Stomach smooth muscle (tissue), 2 donors: ENCODE results near the gene NIT2.

ENCODE experiments used
- H3K27ac ChIP-seq: one replicate; pipeline ENCODE4 v1.7.0; 2013; ENCODE audit warnings: mild to moderate bottlenecking, low read length, inconsistent platforms
- H3K27me3 ChIP-seq, 2 donors: one replicate each; pipeline ENCODE4 v1.7.0; 2013; ENCODE audit warnings: low read length in 2 of 2; ENCODE audit not compliant: insufficient read depth in 2 of 2, control insufficient read depth in 1 of 2
- H3K36me3 ChIP-seq, 2 donors: one replicate each; pipeline ENCODE4 v1.7.0; 2013; ENCODE audit warnings: low read length in 2 of 2; ENCODE audit not compliant: control insufficient read depth in 2 of 2, insufficient read depth in 2 of 2
- H3K4me1 ChIP-seq: one replicate; pipeline ENCODE4 v1.7.0; 2013; ENCODE audit warnings: low read length; ENCODE audit not compliant: control insufficient read depth, insufficient read depth
- H3K4me3 ChIP-seq, 2 donors: one replicate each; pipeline ENCODE4 v1.7.0; 2013; ENCODE audit warnings: low read length in 2 of 2
- H3K9ac ChIP-seq, 2 donors: one replicate each; pipeline ENCODE4 v1.7.0; 2013; ENCODE audit warnings: low read length in 2 of 2, mild to moderate bottlenecking in 1 of 2
- H3K9me3 ChIP-seq, 2 donors: one replicate each; pipeline ENCODE4 v1.7.0; 2013; ENCODE audit warnings: low read length in 2 of 2; ENCODE audit not compliant: control insufficient read depth in 2 of 2
- donor health status: healthy.
- donor health status: Pancreatic carcinoma.

The NIT2 gene

GRCh38 chr3:100334488-100335351 lies at the start of gene NIT2:
Gene NIT2, plus strand, starts transcription at chr3:100334757. Its CDS starts 35 bp downstream, at chr3:100334792.
- no peaks in the 10 kb centered on the region for H3K27me3 ChIP-seq
- peaks cover 6 to 7% of the 10 kb centered on the region in 2 donors for H3K36me3 ChIP-seq
- H3K27ac ChIP-seq, result peak within 1 kb of the TSS; percentile 55
- peaks cover 21% of the 10 kb centered on the region for H3K4me1 ChIP-seq
- peak within 1 kb of the TSS; percentile 86 to 92 for H3K4me3 ChIP-seq
- H3K9me3 ChIP-seq, result no peaks in the 10 kb centered on the region
- peak within 1 kb of the TSS; percentile 82 to 87 for H3K9ac ChIP-seq

DNA sequence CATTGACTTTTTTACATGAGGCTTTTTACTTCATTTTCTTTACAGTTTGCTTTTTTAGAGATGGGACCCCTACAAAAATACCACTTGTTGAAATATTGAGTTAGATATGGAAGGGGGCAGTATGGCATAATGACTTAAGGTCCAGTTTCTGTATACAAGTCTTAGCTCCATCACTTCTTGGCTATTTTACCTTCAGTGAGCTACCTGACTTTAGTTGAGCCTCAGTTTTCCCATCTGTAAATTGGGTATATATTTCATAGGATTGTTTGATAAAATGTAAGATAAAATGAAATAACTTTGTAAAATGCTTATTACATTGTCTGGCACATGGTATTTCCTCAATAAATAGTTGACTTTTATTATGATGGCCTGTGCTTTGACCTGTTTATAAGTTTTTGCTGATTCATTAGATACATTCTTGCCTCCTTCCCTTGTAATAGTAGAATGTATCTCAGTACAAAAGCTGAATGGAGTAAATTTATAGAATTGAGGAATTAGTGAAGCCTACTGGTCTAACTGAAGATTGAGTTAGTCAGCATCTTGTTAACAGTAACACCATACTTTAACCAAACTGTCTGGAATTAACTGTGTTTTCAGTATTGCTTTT lies 46.2 kb upstream of the NIT2 start:
- Histone ChIP-seq H3K9me3 (no peaks in the 10 kb centered on the region), H3K4me3 (no peak overlapping the region), H3K4me1 (no peaks in the 10 kb centered on the region), H3K27ac (no peak overlapping the region), H3K36me3 (peaks cover 16 to 19% of the 10 kb centered on the region in 2 donors), H3K27me3 (no peaks in the 10 kb centered on the region), H3K9ac (no peak overlapping the region)

- no peak overlapping the region for H3K4me3 ChIP-seq
- no peak overlapping the region for H3K9ac ChIP-seq
- H3K9me3 ChIP-seq, result no peaks in the 10 kb centered on the region
- H3K36me3 ChIP-seq, result peaks cover 15 to 19% of the 10 kb centered on the region in 2 donors
- no peak overlapping the region for H3K27ac ChIP-seq
- H3K27me3 ChIP-seq, result no peaks in the 10 kb centered on the region
- H3K4me1 ChIP-seq, result no peaks in the 10 kb centered on the region
Measured at GRCh38 chr3:100289339-100289738, 45.2 kb upstream of the NIT2 start.

- Histone ChIP-seq H3K27ac (no peak overlapping the region), H3K36me3 (peaks cover 14 to 26% of the 10 kb centered on the region in 2 donors), H3K4me1 (no peaks in the 10 kb centered on the region), H3K9me3 (no peaks in the 10 kb centered on the region), H3K27me3 (no peaks in the 10 kb centered on the region), H3K9ac (no peak overlapping the region), H3K4me3 (no peak overlapping the region)
Measured at GRCh38 chr3:100295089-100295488, 39.5 kb upstream of the NIT2 start.

DNA sequence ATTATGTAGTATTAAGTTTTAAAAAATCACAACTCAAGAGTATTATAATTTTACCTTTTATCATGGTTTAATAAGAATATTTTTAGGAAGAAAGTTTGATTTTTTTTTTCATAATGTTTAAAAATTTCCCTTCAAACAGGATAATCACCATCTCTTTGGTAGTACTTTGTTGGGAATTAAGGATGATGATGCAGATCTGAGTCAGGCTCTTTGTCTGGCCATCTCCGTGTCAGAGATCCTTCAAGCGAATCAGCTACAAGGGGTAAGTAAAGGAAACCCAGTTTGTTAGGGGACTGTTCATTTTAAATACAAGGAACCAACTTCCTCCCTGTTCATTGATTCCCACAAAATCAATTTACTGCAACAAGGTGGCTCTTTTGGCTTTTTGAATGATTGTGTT lies 36.8 kb upstream of the NIT2 start:
- Histone ChIP-seq H3K36me3 (peaks cover 4 to 20% of the 10 kb centered on the region in 2 donors), H3K9me3 (no peaks in the 10 kb centered on the region), H3K4me3 (no peak overlapping the region), H3K27ac (no peak overlapping the region), H3K9ac (no peak overlapping the region), H3K27me3 (no peaks in the 10 kb centered on the region), H3K4me1 (no peaks in the 10 kb centered on the region)

DNA sequence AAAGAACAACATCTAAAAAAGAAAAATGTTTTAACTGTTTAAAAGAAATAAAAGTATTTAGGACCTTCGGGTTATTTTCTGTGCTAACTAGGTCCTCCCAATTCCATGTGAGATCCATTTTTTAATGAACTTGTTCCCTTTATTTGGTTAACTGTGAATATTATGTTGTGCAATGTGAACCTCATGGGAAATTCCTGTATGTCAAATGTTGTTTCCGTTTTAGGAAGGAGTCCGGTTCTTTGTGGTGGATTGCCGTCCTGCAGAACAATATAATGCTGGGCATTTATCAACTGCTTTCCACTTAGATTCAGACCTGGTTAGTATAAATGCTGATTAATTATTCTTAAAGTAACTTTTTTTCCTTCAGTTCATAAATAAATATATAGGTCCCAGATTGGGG lies 35.5 kb upstream of the NIT2 start:
- Histone ChIP-seq H3K36me3 (peaks cover 4 to 18% of the 10 kb centered on the region in 2 donors), H3K4me3 (no peak overlapping the region), H3K4me1 (no peaks in the 10 kb centered on the region), H3K9me3 (no peaks in the 10 kb centered on the region), H3K9ac (no peak overlapping the region), H3K27ac (no peak overlapping the region), H3K27me3 (no peaks in the 10 kb centered on the region)

DNA sequence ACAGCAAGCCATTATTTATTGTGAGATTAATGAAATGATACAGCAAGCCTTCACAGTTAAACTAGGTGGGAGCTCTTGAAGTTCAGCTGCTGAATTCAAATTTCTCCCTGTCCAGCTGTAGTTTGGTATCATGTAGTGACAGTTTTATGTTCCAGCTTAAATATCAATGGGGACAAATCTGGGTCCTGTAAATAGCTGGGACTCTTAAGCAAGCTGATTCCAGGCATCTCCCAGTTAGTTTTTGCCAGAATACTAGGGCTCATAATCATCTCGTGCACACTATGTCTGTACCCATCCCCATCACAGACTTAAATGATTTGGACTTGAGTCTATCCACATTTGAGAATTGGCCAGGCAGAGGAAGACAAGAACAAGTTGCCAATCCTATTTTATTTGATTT lies 27.9 kb upstream of the NIT2 start:
- H3K4me1 ChIP-seq, result no peaks in the 10 kb centered on the region
- H3K27ac ChIP-seq, result no peak overlapping the region
- H3K36me3 ChIP-seq, result peaks cover 10 to 15% of the 10 kb centered on the region in 2 donors
- no peak overlapping the region for H3K9ac ChIP-seq
- no peaks in the 10 kb centered on the region for H3K9me3 ChIP-seq
- no peaks in the 10 kb centered on the region for H3K27me3 ChIP-seq
- no peak overlapping the region for H3K4me3 ChIP-seq

GRCh38 chr3:100310355-100310965 lies 24.1 kb upstream of the NIT2 start:
- Histone ChIP-seq H3K9ac (no peak overlapping the region), H3K27me3 (no peaks in the 10 kb centered on the region), H3K36me3 (peaks cover 10 to 13% of the 10 kb centered on the region in 2 donors), H3K27ac (no peak overlapping the region), H3K9me3 (no peaks in the 10 kb centered on the region), H3K4me1 (no peaks in the 10 kb centered on the region), H3K4me3 (no peak overlapping the region)

GRCh38 chr3:100311011-100311410 lies 23.5 kb upstream of the NIT2 start:
- Histone ChIP-seq H3K9ac (no peak overlapping the region), H3K4me1 (no peaks in the 10 kb centered on the region), H3K9me3 (no peaks in the 10 kb centered on the region), H3K27ac (no peak overlapping the region), H3K36me3 (peaks cover 10 to 13% of the 10 kb centered on the region in 2 donors), H3K27me3 (no peaks in the 10 kb centered on the region), H3K4me3 (no peak overlapping the region)

DNA sequence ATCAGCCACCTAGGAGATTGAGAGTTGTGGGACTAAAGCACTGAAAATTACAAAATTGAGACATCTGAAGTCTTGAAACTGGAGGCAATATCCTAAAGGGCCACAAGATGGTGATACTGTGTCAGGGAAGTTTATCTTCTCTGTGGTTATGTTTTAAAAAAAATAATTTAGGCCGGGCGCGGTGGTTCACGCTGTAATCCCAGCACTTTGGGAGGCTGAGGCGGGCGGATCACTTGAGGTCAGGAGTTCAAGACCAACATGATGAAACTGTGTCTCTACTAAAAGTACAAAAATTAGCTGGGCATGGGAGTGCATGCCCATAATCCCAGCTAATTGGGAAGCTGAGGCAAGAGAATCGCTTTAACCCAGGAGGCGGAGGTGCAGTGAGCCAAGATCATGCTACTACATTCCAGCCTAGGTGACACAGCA lies 17.9 kb upstream of the NIT2 start:
- H3K9ac ChIP-seq, result peak overlapping the region in 1 of 2 donors; percentile 39
- H3K36me3 ChIP-seq, result peaks cover 3 to 11% of the 10 kb centered on the region in 2 donors
- no peak overlapping the region for H3K4me3 ChIP-seq
- no peak overlapping the region for H3K27ac ChIP-seq
- H3K4me1 ChIP-seq, result no peaks in the 10 kb centered on the region
- no peaks in the 10 kb centered on the region for H3K9me3 ChIP-seq
- H3K27me3 ChIP-seq, result no peaks in the 10 kb centered on the region
